ENCODE data around the gene DAZAP1.
A peak's percentile ranks its signal among the peaks of the same experiment; 100 is the strongest.

DAZAP1 gene

DNA sequence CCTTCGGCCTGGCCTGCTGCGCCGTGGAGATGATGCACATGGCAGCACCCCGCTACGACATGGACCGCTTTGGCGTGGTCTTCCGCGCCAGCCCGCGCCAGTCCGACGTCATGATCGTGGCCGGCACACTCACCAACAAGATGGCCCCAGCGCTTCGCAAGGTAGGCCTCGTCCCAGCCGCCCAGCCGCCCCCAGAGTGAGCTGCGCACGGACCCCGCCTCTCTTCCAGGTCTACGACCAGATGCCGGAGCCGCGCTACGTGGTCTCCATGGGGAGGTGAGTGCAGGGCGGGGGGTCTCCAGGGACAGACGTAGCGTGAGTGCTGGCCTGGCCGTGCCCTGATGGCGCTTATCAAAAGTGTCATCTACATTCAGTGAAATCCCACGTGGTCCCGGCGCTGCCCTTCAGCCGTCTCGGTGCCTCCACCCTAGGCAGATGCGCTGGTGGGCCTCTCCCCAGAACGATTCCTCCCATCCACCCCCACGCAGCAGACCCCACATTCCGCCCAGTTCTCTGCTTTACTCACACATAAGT is 16.4 kb upstream of the DAZAP1 start:
- DNase-seq (ENCODE audit: low spot score) = no peak
- Histone ChIP-seq H3K18ac (ENCODE audit: low read length) (no peak overlapping the region), H2BK120ac (ENCODE audit: low read depth, low read length) (no peak overlapping the region), H3K9me3 (replicated peaks in 1 of 2; ENCODE audit: control insufficient read depth in 2 of 2, insufficient read depth in 1 of 2, low read depth in 1 of 2, low read length in 2 of 2) (peaks cover 0 to 4% of the 10 kb centered on the region in 2 donors), H3K4me3 (ENCODE audit: low read length in 2 of 2) (no peak overlapping the region), H2BK12ac (ENCODE audit: low read length) (no peak overlapping the region), H3K27me3 (ENCODE audit: control insufficient read depth in 3 of 3, insufficient read depth in 3 of 3, low read depth in 1 of 3, low read length in 3 of 3) (peaks cover 0 to 2% (median 0%) of the 10 kb centered on the region in 3 experiments), H3K4me1 (ENCODE audit: control insufficient read depth in 2 of 2, insufficient read depth in 1 of 2, low read depth in 1 of 2, low read length in 2 of 2) (peaks cover 0 to 4% of the 10 kb centered on the region in 2 donors), H3K9ac (ENCODE audit: low read depth, low read length, poor library complexity) (no peak overlapping the region), H2BK15ac (ENCODE audit: low read length) (no peak overlapping the region), H2AFZ (ENCODE audit: low read length) (no peak overlapping the region), H3K79me1 (ENCODE audit: low read depth, low read length) (peaks cover 17% of the 10 kb centered on the region), H4K91ac (ENCODE audit: low read depth, low read length, poor library complexity) (no peak overlapping the region), H2BK5ac (ENCODE audit: low read length) (no peak overlapping the region), H3K27ac (replicated peaks; ENCODE audit: low read length) (no peak overlapping the region), H3K23ac (ENCODE audit: low read depth, low read length, poor library complexity) (peak overlapping the region; percentile 55), H3K14ac (ENCODE audit: low read length) (peak overlapping the region; percentile 56), H4K8ac (ENCODE audit: low read depth, low read length) (no peak overlapping the region), H2AK5ac (ENCODE audit: low read depth, low read length) (no peak overlapping the region), H3K36me3 (replicated peaks in 1 of 2; ENCODE audit: control insufficient read depth in 2 of 2, insufficient read depth in 2 of 2, low read length in 2 of 2) (peaks cover 21 to 43% of the 10 kb centered on the region in 2 donors), H3K4me2 (ENCODE audit: insufficient read depth, low read length, poor library complexity, severe bottlenecking) (no peak overlapping the region), H3K4ac (ENCODE audit: low read length) (no peak overlapping the region)
- no CpG with 5 or more reads among the region's 42 CpGs for WGBS, 2 donors (ENCODE audit: extremely low coverage in 2 of 2, insufficient read length in 2 of 2, insufficient replicate concordance in 1 of 2)

DNA sequence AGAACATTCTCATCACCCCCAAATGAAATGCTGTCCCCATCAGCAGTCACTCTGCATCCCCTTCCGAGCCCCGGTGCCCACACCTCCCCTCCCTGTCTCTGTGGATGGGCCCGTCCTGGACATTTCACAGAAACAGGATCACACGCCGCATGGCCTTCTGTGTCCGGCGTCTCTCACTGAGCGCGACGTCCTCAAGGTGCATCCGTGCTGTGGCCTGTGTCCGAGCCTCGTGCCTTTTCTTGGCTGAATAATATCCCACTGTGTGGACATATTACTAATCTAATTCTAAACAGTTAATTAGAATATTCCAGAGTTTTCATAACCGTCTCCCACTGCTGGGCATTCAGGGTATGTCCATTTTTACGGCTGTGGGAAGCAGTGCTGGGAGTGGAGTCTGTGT is 15.0 kb upstream of the DAZAP1 start:
- WGBS, 2 donors (ENCODE audit: extremely low coverage in 2 of 2, insufficient read length in 2 of 2, insufficient replicate concordance in 1 of 2) = no CpG with 5 or more reads among the region's 15 CpGs
- Histone ChIP-seq H3K4me3 (ENCODE audit: low read length in 2 of 2) (no peak overlapping the region), H2BK12ac (ENCODE audit: low read length) (no peak overlapping the region)

GRCh38 chr19:1392939-1393530 is 14.4 kb upstream of the DAZAP1 start:
- peaks cover 18 to 49% of the 10 kb centered on the region in 2 donors for H3K36me3 ChIP-seq (replicated peaks in 1 of 2; ENCODE audit: control insufficient read depth in 2 of 2, insufficient read depth in 2 of 2, low read length in 2 of 2)
- no peak overlapping the region for H4K91ac ChIP-seq (ENCODE audit: low read depth, low read length, poor library complexity)

More for the DNA sequence above, 15.0 kb upstream of the DAZAP1 start:
- DNase-seq (ENCODE audit: low spot score) = no peak
- no peak overlapping the region for H2BK120ac ChIP-seq (ENCODE audit: low read depth, low read length)
- no peak overlapping the region for H3K4ac ChIP-seq (ENCODE audit: low read length)
- H3K4me2 ChIP-seq (ENCODE audit: insufficient read depth, low read length, poor library complexity, severe bottlenecking) = no peak overlapping the region
- peaks cover 19 to 45% of the 10 kb centered on the region in 2 donors for H3K36me3 ChIP-seq (replicated peaks in 1 of 2; ENCODE audit: control insufficient read depth in 2 of 2, insufficient read depth in 2 of 2, low read length in 2 of 2)
- H3K27ac ChIP-seq (replicated peaks; ENCODE audit: low read length) = no peak overlapping the region
- H3K27me3 ChIP-seq (ENCODE audit: control insufficient read depth in 3 of 3, insufficient read depth in 3 of 3, low read depth in 1 of 3, low read length in 3 of 3) = peaks cover 0 to 2% (median 0%) of the 10 kb centered on the region in 3 experiments
- no peak overlapping the region for H2AK5ac ChIP-seq (ENCODE audit: low read depth, low read length)
- no peak overlapping the region for H3K23ac ChIP-seq (ENCODE audit: low read depth, low read length, poor library complexity)
- no peak overlapping the region for H4K8ac ChIP-seq (ENCODE audit: low read depth, low read length)
- no peak overlapping the region for H4K91ac ChIP-seq (ENCODE audit: low read depth, low read length, poor library complexity)
- no peak overlapping the region for H3K14ac ChIP-seq (ENCODE audit: low read length)
- H3K79me1 ChIP-seq (ENCODE audit: low read depth, low read length) = peaks cover 20% of the 10 kb centered on the region
- no peak overlapping the region for H2BK5ac ChIP-seq (ENCODE audit: low read length)
- H3K4me1 ChIP-seq (ENCODE audit: control insufficient read depth in 2 of 2, insufficient read depth in 1 of 2, low read depth in 1 of 2, low read length in 2 of 2) = peaks cover 0 to 4% of the 10 kb centered on the region in 2 donors
- no peak overlapping the region for H2AFZ ChIP-seq (ENCODE audit: low read length)
- peaks cover 0 to 4% of the 10 kb centered on the region in 2 donors for H3K9me3 ChIP-seq (replicated peaks in 1 of 2; ENCODE audit: control insufficient read depth in 2 of 2, insufficient read depth in 1 of 2, low read depth in 1 of 2, low read length in 2 of 2)
- no peak overlapping the region for H2BK15ac ChIP-seq (ENCODE audit: low read length)
- no peak overlapping the region for H3K18ac ChIP-seq (ENCODE audit: low read length)
- no peak overlapping the region for H3K9ac ChIP-seq (ENCODE audit: low read depth, low read length, poor library complexity)

DNA sequence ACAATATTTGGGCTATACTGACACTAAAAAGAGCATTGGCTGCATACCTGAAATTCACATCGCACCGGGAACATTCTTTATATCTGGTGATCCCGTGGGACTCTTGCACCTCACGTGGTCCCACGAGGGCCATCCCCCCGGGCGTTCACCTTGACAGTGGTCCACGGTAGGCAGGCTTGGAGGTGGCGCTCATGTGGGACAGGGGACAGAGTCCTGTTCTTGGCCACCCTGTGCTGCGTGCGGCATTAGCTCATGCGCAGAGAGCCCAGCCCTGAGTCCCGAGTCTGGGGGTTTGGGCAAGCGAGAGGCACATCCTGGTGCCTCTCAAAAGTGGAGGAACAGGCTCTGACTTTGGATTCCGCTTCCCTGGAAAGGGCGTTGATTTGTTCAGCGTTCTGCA is 13.5 kb upstream of the DAZAP1 start:
- no CpG with 5 or more reads among the region's 17 CpGs for whole genome bisulfite sequencing, 2 donors (ENCODE audit: extremely low coverage in 2 of 2, insufficient read length in 2 of 2, insufficient replicate concordance in 1 of 2)
- Histone ChIP-seq H2BK12ac (ENCODE audit: low read length) (no peak overlapping the region), H2BK120ac (ENCODE audit: low read depth, low read length) (no peak overlapping the region), H3K14ac (ENCODE audit: low read length) (no peak overlapping the region), H4K91ac (ENCODE audit: low read depth, low read length, poor library complexity) (peak overlapping the region; percentile 53), H3K36me3 (replicated peaks in 1 of 2; ENCODE audit: control insufficient read depth in 2 of 2, insufficient read depth in 2 of 2, low read length in 2 of 2) (peaks cover 16 to 47% of the 10 kb centered on the region in 2 donors), H3K79me1 (ENCODE audit: low read depth, low read length) (peaks cover 11% of the 10 kb centered on the region), H2AFZ (ENCODE audit: low read length) (no peak overlapping the region), H3K27ac (replicated peaks; ENCODE audit: low read length) (no peak overlapping the region), H3K4me1 (ENCODE audit: control insufficient read depth in 2 of 2, insufficient read depth in 1 of 2, low read depth in 1 of 2, low read length in 2 of 2) (peaks cover 0 to 4% of the 10 kb centered on the region in 2 donors), H4K8ac (ENCODE audit: low read depth, low read length) (no peak overlapping the region), H2AK5ac (ENCODE audit: low read depth, low read length) (peak overlapping the region; percentile 36), H3K18ac (ENCODE audit: low read length) (no peak overlapping the region), H2BK15ac (ENCODE audit: low read length) (no peak overlapping the region), H3K4me2 (ENCODE audit: insufficient read depth, low read length, poor library complexity, severe bottlenecking) (no peak overlapping the region), H3K9ac (ENCODE audit: low read depth, low read length, poor library complexity) (no peak overlapping the region), H3K9me3 (replicated peaks in 1 of 2; ENCODE audit: control insufficient read depth in 2 of 2, insufficient read depth in 1 of 2, low read depth in 1 of 2, low read length in 2 of 2) (peaks cover 0 to 4% of the 10 kb centered on the region in 2 donors), H3K27me3 (ENCODE audit: control insufficient read depth in 3 of 3, insufficient read depth in 3 of 3, low read depth in 1 of 3, low read length in 3 of 3) (peaks cover 0 to 1% (median 0%) of the 10 kb centered on the region in 3 experiments), H2BK5ac (ENCODE audit: low read length) (peak overlapping the region; percentile 53), H3K23ac (ENCODE audit: low read depth, low read length, poor library complexity) (peak overlapping the region; percentile 60), H3K4ac (ENCODE audit: low read length) (no peak overlapping the region), H3K4me3 (ENCODE audit: low read length in 2 of 2) (no peak overlapping the region)
- DNase-seq (ENCODE audit: low spot score) = no peak

More at GRCh38 chr19:1392939-1393530, 14.4 kb upstream of the DAZAP1 start:
- H2BK5ac ChIP-seq (ENCODE audit: low read length) = no peak overlapping the region
- H3K14ac ChIP-seq (ENCODE audit: low read length) = no peak overlapping the region
- WGBS, 2 donors (ENCODE audit: extremely low coverage in 2 of 2, insufficient read length in 2 of 2, insufficient replicate concordance in 1 of 2) = no CpG with 5 or more reads among the region's 37 CpGs
- no peak overlapping the region for H3K23ac ChIP-seq (ENCODE audit: low read depth, low read length, poor library complexity)
- peak overlapping the region; percentile 72 for H3K9ac ChIP-seq (ENCODE audit: low read depth, low read length, poor library complexity)
- no peak overlapping the region for H2AFZ ChIP-seq (ENCODE audit: low read length)
- H3K27ac ChIP-seq (replicated peaks; ENCODE audit: low read length) = no peak overlapping the region
- H3K9me3 ChIP-seq (replicated peaks in 1 of 2; ENCODE audit: control insufficient read depth in 2 of 2, insufficient read depth in 1 of 2, low read depth in 1 of 2, low read length in 2 of 2) = peaks cover 0 to 4% of the 10 kb centered on the region in 2 donors
- no peak overlapping the region for H3K4me2 ChIP-seq (ENCODE audit: insufficient read depth, low read length, poor library complexity, severe bottlenecking)
- peak overlapping the region; percentile 45 for H2AK5ac ChIP-seq (ENCODE audit: low read depth, low read length)
- no peak overlapping the region for H2BK120ac ChIP-seq (ENCODE audit: low read depth, low read length)
- H2BK12ac ChIP-seq (ENCODE audit: low read length) = no peak overlapping the region
- no peak overlapping the region for H3K4me3 ChIP-seq (ENCODE audit: low read length in 2 of 2)
- H4K8ac ChIP-seq (ENCODE audit: low read depth, low read length) = no peak overlapping the region
- H2BK15ac ChIP-seq (ENCODE audit: low read length) = no peak overlapping the region
- no peak overlapping the region for H3K18ac ChIP-seq (ENCODE audit: low read length)
- H3K4ac ChIP-seq (ENCODE audit: low read length) = no peak overlapping the region
- H3K4me1 ChIP-seq (ENCODE audit: control insufficient read depth in 2 of 2, insufficient read depth in 1 of 2, low read depth in 1 of 2, low read length in 2 of 2) = peaks cover 0 to 4% of the 10 kb centered on the region in 2 donors
- no peak for DNase-seq (ENCODE audit: low spot score)
- peaks cover 19% of the 10 kb centered on the region for H3K79me1 ChIP-seq (ENCODE audit: low read depth, low read length)
- H3K27me3 ChIP-seq (ENCODE audit: control insufficient read depth in 3 of 3, insufficient read depth in 3 of 3, low read depth in 1 of 3, low read length in 3 of 3) = peaks cover 0 to 2% (median 0%) of the 10 kb centered on the region in 3 experiments
